Endothelial cell (in vitro differentiated cells): Measurements from ENCODE around the gene CFAP52. TPM values are rescaled to one million over a fixed set of nuclear protein-coding genes. Genes with fewer than 3 reads are reported as not detected.

Source experiments
- DNase-seq: peaks from one replicate; pipeline ENCODE4 v3.0.0; 2021; ENCODE audit warnings: low spot score
- H3K27ac Mint-ChIP-seq: one replicate; pipeline ENCODE4 v1.8.0; 2021; ENCODE audit warnings: mixed read lengths, inconsistent platforms; ENCODE audit not compliant: unreplicated experiment
- H3K27me3 Mint-ChIP-seq: one replicate; pipeline ENCODE4 v1.8.0; 2021; ENCODE audit warnings: mild to moderate bottlenecking, moderate library complexity, mixed read lengths, inconsistent platforms; ENCODE audit not compliant: unreplicated experiment
- H3K36me3 Mint-ChIP-seq: one replicate; pipeline ENCODE4 v1.8.0; 2021; ENCODE audit warnings: mild to moderate bottlenecking, low read depth, mixed read lengths, inconsistent platforms; ENCODE audit not compliant: unreplicated experiment
- H3K4me1 Mint-ChIP-seq: one replicate; pipeline ENCODE4 v1.8.0; 2021; ENCODE audit warnings: mild to moderate bottlenecking, mixed read lengths, inconsistent platforms; ENCODE audit not compliant: unreplicated experiment
- H3K4me3 Mint-ChIP-seq: one replicate; pipeline ENCODE4 v1.8.0; 2021; ENCODE audit warnings: mild to moderate bottlenecking, mixed read lengths, inconsistent platforms; ENCODE audit not compliant: unreplicated experiment
- H3K9me3 Mint-ChIP-seq: one replicate; pipeline ENCODE4 v1.8.0; 2021; ENCODE audit warnings: mixed read lengths, inconsistent platforms; ENCODE audit not compliant: unreplicated experiment
- total RNA-seq: library from RNA; stranded (reverse); fragmentation: NEBNext Ultra II Directional; extraction: Animal tissue kit (Norgen Biotek cat#: 25700); gene quantifications from one replicate; pipeline ENCODE4 v1.2.1, GENCODE V29; 2021; ENCODE audit not compliant: unreplicated experiment
- TF ChIP-seq, protein P1 (sequence below): fragments of 200-600 bp; sonication (generic); IDR thresholded peaks from one replicate; pipeline ENCODE4 v1.5.0; 2021; ENCODE audit warnings: antibody characterized with exemption; ENCODE audit not compliant: unreplicated experiment

The CFAP52 gene
- total RNA-seq, 1 donor from 2014 or later: not detected

DNA sequence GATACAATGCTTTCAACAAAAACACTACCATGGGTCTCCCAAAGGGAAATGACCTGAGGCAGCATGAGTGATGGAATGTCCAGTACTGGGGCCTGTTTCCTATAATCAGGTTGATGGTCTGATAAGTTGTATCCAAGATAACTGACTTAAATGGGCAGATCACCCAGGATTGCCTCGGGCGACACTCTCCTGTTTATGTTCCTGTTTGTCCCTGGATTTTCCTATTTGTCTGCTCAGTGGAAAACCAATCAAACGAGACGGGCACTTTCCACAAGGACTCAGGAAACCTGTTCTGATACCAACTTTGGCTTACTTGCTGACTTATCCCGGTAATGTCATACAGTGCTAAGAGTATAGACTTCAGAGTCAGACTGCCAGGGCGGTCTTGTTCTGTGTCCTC is 96.2 kb downstream of the CFAP52 start:
- no peak for DNase-seq
- Mint-ChIP-seq H3K9me3 (no peaks in the 10 kb centered on the region), H3K4me1 (peaks cover 7% of the 10 kb centered on the region), H3K4me3 (no peak overlapping the region), H3K27me3 (peaks cover 3% of the 10 kb centered on the region), H3K27ac (no peak overlapping the region), H3K36me3 (no peaks in the 10 kb centered on the region)
- TF ChIP-seq, protein P1, sequence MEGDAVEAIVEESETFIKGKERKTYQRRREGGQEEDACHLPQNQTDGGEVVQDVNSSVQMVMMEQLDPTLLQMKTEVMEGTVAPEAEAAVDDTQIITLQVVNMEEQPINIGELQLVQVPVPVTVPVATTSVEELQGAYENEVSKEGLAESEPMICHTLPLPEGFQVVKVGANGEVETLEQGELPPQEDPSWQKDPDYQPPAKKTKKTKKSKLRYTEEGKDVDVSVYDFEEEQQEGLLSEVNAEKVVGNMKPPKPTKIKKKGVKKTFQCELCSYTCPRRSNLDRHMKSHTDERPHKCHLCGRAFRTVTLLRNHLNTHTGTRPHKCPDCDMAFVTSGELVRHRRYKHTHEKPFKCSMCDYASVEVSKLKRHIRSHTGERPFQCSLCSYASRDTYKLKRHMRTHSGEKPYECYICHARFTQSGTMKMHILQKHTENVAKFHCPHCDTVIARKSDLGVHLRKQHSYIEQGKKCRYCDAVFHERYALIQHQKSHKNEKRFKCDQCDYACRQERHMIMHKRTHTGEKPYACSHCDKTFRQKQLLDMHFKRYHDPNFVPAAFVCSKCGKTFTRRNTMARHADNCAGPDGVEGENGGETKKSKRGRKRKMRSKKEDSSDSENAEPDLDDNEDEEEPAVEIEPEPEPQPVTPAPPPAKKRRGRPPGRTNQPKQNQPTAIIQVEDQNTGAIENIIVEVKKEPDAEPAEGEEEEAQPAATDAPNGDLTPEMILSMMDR: no peak

DNA sequence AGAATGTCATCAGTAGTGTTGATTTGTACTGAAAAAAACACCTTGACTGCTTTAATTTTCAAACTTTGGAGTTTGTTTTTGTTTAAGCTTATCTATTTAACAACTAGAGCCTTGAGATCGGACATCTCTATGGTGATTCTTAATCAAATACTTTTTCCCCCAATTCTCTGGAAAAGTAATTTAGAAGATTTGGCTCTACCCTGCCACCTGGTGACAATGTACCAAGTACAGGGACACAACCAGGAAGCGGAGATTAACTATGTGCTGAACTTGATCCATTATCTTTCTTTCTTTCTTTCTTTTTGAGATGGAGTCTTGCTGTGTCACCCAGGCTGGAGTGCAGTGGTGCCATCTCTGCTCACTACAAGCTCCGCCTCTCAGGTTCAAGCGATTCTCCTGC is 99.6 kb downstream of the CFAP52 start:
- DNase-seq: no peak
- no peak overlapping the region for H3K4me3 Mint-ChIP-seq
- no peaks in the 10 kb centered on the region for H3K36me3 Mint-ChIP-seq
- TF ChIP-seq, protein P1: no peak
- H3K9me3 Mint-ChIP-seq: no peaks in the 10 kb centered on the region
- no peaks in the 10 kb centered on the region for H3K4me1 Mint-ChIP-seq
- no peaks in the 10 kb centered on the region for H3K27me3 Mint-ChIP-seq
- H3K27ac Mint-ChIP-seq: no peak overlapping the region

DNA sequence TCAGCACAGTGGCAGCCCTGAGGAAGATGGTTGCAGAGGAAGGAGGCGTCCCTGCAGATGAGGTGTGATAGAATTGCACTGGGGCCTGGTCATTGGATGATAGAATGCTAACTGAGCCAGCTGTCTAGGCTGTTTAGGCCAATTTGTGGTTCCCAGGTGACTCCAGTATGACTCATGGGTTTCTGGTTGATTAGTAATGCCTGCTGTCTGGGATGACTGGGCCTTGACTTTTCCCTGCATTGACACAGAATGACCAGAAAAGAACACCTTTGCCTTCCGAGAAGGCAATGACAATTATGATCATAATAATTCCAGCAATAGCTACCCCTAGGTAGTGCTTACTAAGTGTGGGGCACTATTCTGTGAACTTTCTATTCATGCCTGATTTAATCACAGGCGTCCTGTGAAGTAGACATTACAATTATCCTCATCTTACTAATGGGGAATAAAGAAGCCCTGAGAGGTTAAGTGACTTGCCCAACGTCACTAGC is 100.4 kb downstream of the CFAP52 start:
- TF ChIP-seq, protein P1: no peak
- Mint-ChIP-seq H3K27ac (no peak overlapping the region), H3K27me3 (no peaks in the 10 kb centered on the region), H3K9me3 (no peaks in the 10 kb centered on the region), H3K36me3 (no peaks in the 10 kb centered on the region), H3K4me3 (no peak overlapping the region), H3K4me1 (no peaks in the 10 kb centered on the region)
- DNase-seq: no peak

DNA sequence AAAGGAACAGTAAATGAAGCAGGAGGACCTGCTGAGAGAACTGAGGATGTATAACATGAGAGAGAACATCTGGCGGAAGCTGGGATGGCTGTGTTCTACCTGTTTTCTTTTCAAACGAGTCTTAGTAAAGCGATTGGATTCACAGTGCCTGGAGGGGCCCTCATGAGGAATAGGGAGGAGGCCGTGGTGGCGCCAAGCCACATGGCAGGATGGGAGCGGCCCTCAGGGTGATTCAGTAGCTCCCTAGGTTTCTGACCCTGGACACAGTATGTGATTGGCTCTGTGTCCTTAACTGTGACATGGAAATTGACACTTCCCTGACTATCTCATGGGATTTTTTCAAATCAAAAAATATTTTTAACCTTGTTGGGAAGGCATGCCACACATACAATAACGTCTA is 101.0 kb downstream of the CFAP52 start:
- Mint-ChIP-seq H3K4me1 (no peaks in the 10 kb centered on the region), H3K36me3 (no peaks in the 10 kb centered on the region), H3K4me3 (no peak overlapping the region), H3K27ac (no peak overlapping the region), H3K9me3 (no peaks in the 10 kb centered on the region), H3K27me3 (no peaks in the 10 kb centered on the region)
- TF ChIP-seq, protein P1: no peak
- no peak for DNase-seq

DNA sequence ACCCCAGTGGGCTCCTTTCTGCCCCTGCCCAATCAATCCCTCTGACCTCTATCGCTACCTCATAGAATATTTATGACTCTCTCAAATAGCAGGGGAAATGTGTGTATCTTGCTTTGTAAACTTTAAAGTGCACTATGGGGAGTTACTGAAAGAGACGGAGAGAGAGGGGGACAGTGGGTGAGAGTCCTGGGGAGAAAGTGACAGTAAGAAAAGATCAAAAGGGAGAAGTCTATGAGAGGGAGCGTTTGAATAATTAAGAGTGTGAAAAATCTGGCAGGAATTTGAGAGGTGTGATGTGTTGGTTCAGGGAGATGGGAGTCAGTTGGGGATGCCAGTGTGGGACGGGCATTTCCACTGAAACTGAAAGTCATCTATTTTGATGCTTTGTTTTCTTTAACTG is 101.5 kb downstream of the CFAP52 start:
- Mint-ChIP-seq H3K9me3 (no peaks in the 10 kb centered on the region), H3K27me3 (no peaks in the 10 kb centered on the region), H3K27ac (no peak overlapping the region), H3K36me3 (no peaks in the 10 kb centered on the region), H3K4me1 (no peaks in the 10 kb centered on the region), H3K4me3 (no peak overlapping the region)
- no peak for DNase-seq
- TF ChIP-seq, protein P1: no peak
